Heart left ventricle (tissue), 13 donors: ENCODE data around the gene FMO2.

Experiments
- CTCF ChIP-seq, 12 donors: fragments of 200-600 bp; sonication (generic) in 4 of 12; IDR thresholded peaks; one replicate each; pipeline versions ENCODE4 v1.5.0 to v1.8.0; 2018 to 2022; ENCODE audit warnings: antibody characterized with exemption in 12 of 12, mild to moderate bottlenecking in 5 of 12
- POLR2A ChIP-seq, 2 donors: fragments of 450-650 bp; IDR thresholded peaks; one replicate each; pipeline ENCODE4 v1.6.1; 2017; ENCODE audit warnings: antibody characterized with exemption in 2 of 2, mild to moderate bottlenecking in 2 of 2, moderate library complexity in 2 of 2
- donor health status: ischemic (EF 13 %, LVEDD 7.1; RV severe dilation, severe dysfunction).
- donor health status: DM: no; HTN: yes; CAD: no.
- donor health status: DM: no; HTN: no; CAD: no.
- donor health status: ischemic (EF 25% LVEDD 6.9; RV normal size, moderate dysfunction).
- donor health status: ischemic (EF 25% LVEDD 5.7; RV mildly dilated, moderate dysfunction).
- donor health status: ischemic (EF 35%, LVEDD 5.7; RV mildly dilated, moderate dysfunction).
- donor health status: nonischemic (EF 11% LVEDD 7.7; RV severe dilation, severe dysfunction).
- donor health status: DM: yes; HTN: yes; CAD: no.
- donor health status: PGD.
- donor health status: ischemic (EF 29% LVEDD 5.4; RV normal size, mild dysfunction).
- donor health status: nonischemic (EF 23%, LVEDD 6.1; RV moderate dilation, normal function).

- TF ChIP-seq CTCF (IDR thresholded peaks at IDR 0.05) (no peak), POLR2A (IDR thresholded peaks at IDR 0.05) (no peak)
Measured at GRCh38 chr1:171137580-171137979, 47.5 kb upstream of the FMO2 start.
